ENCODE data around the gene HCN4.

HCN4 gene

GRCh38 chr15:73336756-73337155 is 32.0 kb downstream of the HCN4 start:
- no peak for TF ChIP-seq CTCF (IDR thresholded peaks at IDR 0.05; ENCODE audit: low read depth, low read length)
- DNase-seq (ENCODE audit: extremely low read depth, low read depth): no peak

- DNase-seq (ENCODE audit: extremely low read depth, low read depth): no peak
These were observed 33.3 kb downstream of the HCN4 start for GRCh38 chr15:73335471-73335870.

GRCh38 chr15:73335026-73335425 is 33.7 kb downstream of the HCN4 start:
- DNase-seq (ENCODE audit: extremely low read depth, low read depth): no peak
- no peak for TF ChIP-seq CTCF (IDR thresholded peaks at IDR 0.05; ENCODE audit: low read depth, low read length)

More at GRCh38 chr15:73335471-73335870, 33.3 kb downstream of the HCN4 start:
- TF ChIP-seq CTCF (IDR thresholded peaks at IDR 0.05; ENCODE audit: low read depth, low read length): no peak

GRCh38 chr15:73334086-73334485 is 34.7 kb downstream of the HCN4 start:
- DNase-seq (ENCODE audit: extremely low read depth, low read depth): no peak
- no peak for TF ChIP-seq CTCF (IDR thresholded peaks at IDR 0.05; ENCODE audit: low read depth, low read length)

- no peak for TF ChIP-seq CTCF (IDR thresholded peaks at IDR 0.05; ENCODE audit: low read depth, low read length)
- no peak for DNase-seq (ENCODE audit: extremely low read depth, low read depth)
These were observed 35.8 kb downstream of the HCN4 start for GRCh38 chr15:73333001-73333400.

- TF ChIP-seq CTCF (IDR thresholded peaks at IDR 0.05; ENCODE audit: low read depth, low read length): no peak
- DNase-seq (ENCODE audit: extremely low read depth, low read depth): no peak
These were observed 36.5 kb downstream of the HCN4 start for GRCh38 chr15:73331991-73332925.

- TF ChIP-seq CTCF (IDR thresholded peaks at IDR 0.05; ENCODE audit: low read depth, low read length): no peak
- no peak for DNase-seq (ENCODE audit: extremely low read depth, low read depth)
These were observed 37.3 kb downstream of the HCN4 start for GRCh38 chr15:73331501-73331900.

Data from AG09319 (cell line).